Keratinocyte (primary cell): ENCODE results near the gene RIT2. TPM values are rescaled to one million over a fixed set of nuclear protein-coding genes. Genes with fewer than 3 reads are reported as not detected.

Source experiments
- DNase-seq: peaks from one replicate; pipeline ENCODE4 v3.0.0-alpha.2; 2011; ENCODE audit warnings: low read depth, missing footprints, low spot score
- FAIRE-seq: peaks from 2 replicates; lab custom pipeline; 2011; peaks lifted over from hg19 to GRCh38; lab: Jason Lieb, UNC
- H2AFZ ChIP-seq: 2 replicates; pipeline ENCODE4 v1.6.0; 2012; ENCODE audit warnings: low read length, control low read depth, inconsistent platforms; ENCODE audit not compliant: control insufficient read depth
- H3K27ac ChIP-seq: 2 replicates; pipeline ENCODE4 v1.5.1; 2011; ENCODE audit warnings: low read length; ENCODE audit not compliant: control insufficient read depth, insufficient read depth
- H3K27me3 ChIP-seq: 3 replicates; pipeline ENCODE4 v1.6.0; 2011; ENCODE audit warnings: low read length; ENCODE audit not compliant: control insufficient read depth, insufficient read depth; ENCODE audit errors: extremely low read depth
- H3K36me3 ChIP-seq, 2 experiments: 2 replicates in 1 of 2; 3 replicates in 1 of 2; pipeline ENCODE4 v1.5.1; 2011; ENCODE audit warnings: low read length in 2 of 2, mild to moderate bottlenecking in 1 of 2; ENCODE audit not compliant: control insufficient read depth in 2 of 2, insufficient read depth in 2 of 2; ENCODE audit errors: extremely low read depth in 1 of 2
- H3K4me1 ChIP-seq: 3 replicates; pipeline ENCODE4 v1.5.1; 2011; ENCODE audit warnings: low read length; ENCODE audit not compliant: control insufficient read depth, insufficient read depth; ENCODE audit errors: extremely low read depth
- H3K4me2 ChIP-seq: 3 replicates; pipeline ENCODE4 v1.6.0; 2011; ENCODE audit warnings: low read depth, low read length; ENCODE audit not compliant: control insufficient read depth, insufficient read depth; ENCODE audit errors: extremely low read depth
- H3K4me3 ChIP-seq, 3 experiments: fragments of 200-600 bp in 1 of 3; sonication (generic) in 1 of 3; 2 replicates in 2 of 3; 3 replicates in 1 of 3; pipeline ENCODE4 v1.5.1; 2011 to 2016; ENCODE audit warnings: low read length in 3 of 3, mild to moderate bottlenecking in 3 of 3, control low read depth in 2 of 3, inconsistent platforms in 1 of 3, low read depth in 1 of 3, mixed read lengths in 1 of 3, mixed run types in 1 of 3, moderate library complexity in 1 of 3; ENCODE audit not compliant: control insufficient read depth in 2 of 3, insufficient read depth in 2 of 3; ENCODE audit errors: extremely low read depth in 1 of 3
- H3K79me2 ChIP-seq: 2 replicates; pipeline ENCODE4 v1.6.0; 2012; ENCODE audit warnings: low read length; ENCODE audit not compliant: control insufficient read depth, insufficient read depth
- H3K9ac ChIP-seq: 3 replicates; pipeline ENCODE4 v1.6.0; 2011; ENCODE audit warnings: low read length; ENCODE audit not compliant: control insufficient read depth, insufficient read depth; ENCODE audit errors: extremely low read depth
- H3K9me1 ChIP-seq: 3 replicates; pipeline ENCODE4 v1.6.0; 2011; ENCODE audit warnings: low read length; ENCODE audit not compliant: control insufficient read depth, insufficient read depth; ENCODE audit errors: extremely low read depth
- H3K9me3 ChIP-seq: 2 replicates; pipeline ENCODE4 v1.5.1; 2012; ENCODE audit warnings: low read depth, low read length; ENCODE audit not compliant: control insufficient read depth
- H4K20me1 ChIP-seq: 3 replicates; pipeline ENCODE4 v1.6.0; 2011; ENCODE audit warnings: low read length; ENCODE audit not compliant: control insufficient read depth, insufficient read depth; ENCODE audit errors: extremely low read depth
- CTCF ChIP-seq, 3 experiments: IDR thresholded peaks in 1 of 3; conservative IDR thresholded peaks in 1 of 3; optimal IDR thresholded peaks in 1 of 3; 2 replicates in 2 of 3; 3 replicates in 1 of 3; pipeline versions ENCODE3 to v1.5.1; 2011; ENCODE audit warnings: low read length in 3 of 3, mild to moderate bottlenecking in 3 of 3, moderate library complexity in 2 of 3, control low read depth in 1 of 3, inconsistent platforms in 1 of 3; ENCODE audit not compliant: insufficient read depth in 2 of 3; ENCODE audit errors: extremely low read depth in 1 of 3
- EZH2 ChIP-seq: IDR thresholded peaks from one replicate; pipeline ENCODE4 v1.6.1; 2012; ENCODE audit warnings: inconsistent platforms, mild to moderate bottlenecking, low read length, moderate library complexity
- dilution Hi-C: fragments of 300-500 bp; cut with MboI; formaldehyde crosslinking; loops from one replicate; pipeline ENCODE4 v1.7.0; 2020; ENCODE audit warnings: low sequenced_read_pairs; ENCODE audit not compliant: extremely low pct_ligation_motif_present
- polyA plus RNA-seq, 5 experiments: library from polyadenylated mRNA; depleted of rRNA in 3 of 5; stranded (reverse) in 3 of 5; stranded (forward) in 1 of 5; unstranded in 1 of 5; fragments of >200 nt; gene quantifications; 1 replicate in 1 of 5; 2 replicates in 3 of 5; 3 replicates in 1 of 5; pipeline versions ENCODE4 v1.2.1 to v1.2.3, GENCODE V29; 2011 to 2012; ENCODE audit warnings: missing spikeins in 2 of 5, low read depth in 1 of 5, low replicate concordance in 1 of 5

The RIT2 gene
- polyA plus RNA-seq, 1 donor (not counting 4 experiments of a cell fraction or from before 2014, with no cell fraction given): not detected

- no peaks in the 10 kb centered on the region for H3K79me2 ChIP-seq
- H3K36me3 ChIP-seq: no peaks in the 10 kb centered on the region
- H3K4me1 ChIP-seq: no peaks in the 10 kb centered on the region
- no peaks in the 10 kb centered on the region for H3K9me3 ChIP-seq
- DNase-seq (no peak), FAIRE-seq (no peak)
- no peaks in the 10 kb centered on the region for H3K27me3 ChIP-seq
- no peaks in the 10 kb centered on the region for H4K20me1 ChIP-seq
- TF ChIP-seq EZH2 (no peak), CTCF (optimal IDR thresholded peaks at IDR 0.05 in 1 of 3, IDR thresholded peaks at IDR 0.05 in 1 of 3, conservative IDR thresholded peaks at IDR 0.05 in 1 of 3; ENCODE audit: extremely low read depth in 1 of 3, insufficient read depth in 2 of 3, low read length in 3 of 3) (no peak)
- H3K27ac ChIP-seq: no peak overlapping the region
- H3K4me2 ChIP-seq: no peak overlapping the region
- dilution Hi-C loops: no loop called here
- no peak overlapping the region for H2AFZ ChIP-seq
- H3K9me1 ChIP-seq: no peaks in the 10 kb centered on the region
- H3K9ac ChIP-seq: no peak overlapping the region
- no peak overlapping the region for H3K4me3 ChIP-seq
Observed at GRCh38 chr18:42824178-42824577, 291.3 kb downstream of the RIT2 start.

- FAIRE-seq: no peak
- Histone ChIP-seq H2AFZ (no peak overlapping the region), H3K36me3 (no peaks in the 10 kb centered on the region), H3K9me1 (no peaks in the 10 kb centered on the region), H3K9ac (no peak overlapping the region), H3K27ac (no peak overlapping the region), H4K20me1 (no peaks in the 10 kb centered on the region), H3K4me3 (no peak overlapping the region), H3K79me2 (no peaks in the 10 kb centered on the region), H3K4me2 (no peak overlapping the region), H3K4me1 (no peaks in the 10 kb centered on the region), H3K27me3 (no peaks in the 10 kb centered on the region), H3K9me3 (no peaks in the 10 kb centered on the region)
- DNase-seq: no peak
- dilution Hi-C loops: no loop called here
- TF ChIP-seq EZH2: no peak
- no peak for TF ChIP-seq CTCF (optimal IDR thresholded peaks at IDR 0.05 in 1 of 3, IDR thresholded peaks at IDR 0.05 in 1 of 3, conservative IDR thresholded peaks at IDR 0.05 in 1 of 3; ENCODE audit: extremely low read depth in 1 of 3, insufficient read depth in 2 of 3, low read length in 3 of 3)
Observed at GRCh38 chr18:42822711-42823110, 292.8 kb downstream of the RIT2 start.
